Measurements from ENCODE around the gene PINLYP.
A peak's percentile ranks its signal among the peaks of the same experiment; 100 is the strongest.

Gene PINLYP

GRCh38 chr19:43551399-43552197 lies 24.0 kb upstream of the PINLYP start:
- no peak for DNase-seq

GRCh38 chr19:43552198-43552450 lies 23.5 kb upstream of the PINLYP start:
- no peak for DNase-seq

DNA sequence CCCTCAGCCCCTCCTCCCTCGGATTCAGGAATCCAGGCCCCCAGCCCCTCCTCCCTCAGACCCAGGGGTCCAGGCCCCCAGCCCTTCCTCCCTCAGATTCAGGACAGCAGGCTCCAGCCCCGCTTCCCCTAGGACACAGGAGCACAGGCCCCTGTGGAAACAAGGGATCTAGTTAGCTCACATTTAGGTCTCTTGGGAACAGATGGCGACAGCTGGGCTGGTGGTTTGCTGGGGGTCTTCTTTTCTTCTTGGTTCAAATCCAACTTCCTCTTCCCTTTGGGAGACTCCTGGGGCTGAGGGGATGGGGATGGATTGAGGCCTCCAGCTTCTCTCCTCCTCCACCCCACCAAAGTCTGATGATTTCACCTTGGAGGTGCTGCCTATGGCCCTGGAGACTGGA lies 23.0 kb upstream of the PINLYP start:
- no peak for DNase-seq

GRCh38 chr19:43553656-43554055 lies 21.9 kb upstream of the PINLYP start:
- DNase-seq = no peak

- DNase-seq = no peak
Observed at GRCh38 chr19:43554317-43554895, 21.2 kb upstream of the PINLYP start.

GRCh38 chr19:43555185-43555770 lies 20.3 kb upstream of the PINLYP start:
- peak; percentile 86 for DNase-seq

GRCh38 chr19:43560687-43561086 lies 14.9 kb upstream of the PINLYP start:
- DNase-seq = no peak

GRCh38 chr19:43561139-43561970 lies 14.2 kb upstream of the PINLYP start:
- DNase-seq = no peak

- no peak for DNase-seq
Observed at GRCh38 chr19:43562226-43562697, 13.3 kb upstream of the PINLYP start.

DNA sequence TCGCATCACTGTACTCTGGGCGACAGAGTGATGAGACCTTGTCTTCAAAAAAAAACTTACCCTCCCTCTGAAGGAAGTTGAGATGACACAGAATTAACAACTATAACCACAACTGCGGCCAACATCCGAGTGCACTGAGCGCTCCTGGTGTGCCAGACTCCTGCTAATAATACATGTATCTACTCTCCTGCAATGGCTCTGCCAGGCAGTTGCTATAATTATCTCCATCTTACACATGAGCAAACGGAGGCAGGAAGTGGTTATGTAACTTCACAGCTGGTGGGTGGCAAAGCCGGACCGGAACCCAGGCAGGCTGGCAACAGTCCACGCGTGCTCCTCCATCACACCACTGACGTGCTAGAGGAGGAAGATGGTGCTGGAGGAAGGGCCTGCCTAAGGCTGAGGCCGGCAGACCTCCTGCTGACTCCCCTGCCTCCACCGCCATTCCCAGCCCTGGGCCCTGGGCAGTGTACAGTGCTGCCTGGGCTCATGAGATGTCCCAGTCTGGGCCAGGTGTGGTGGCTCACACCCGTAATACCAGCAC lies 12.8 kb upstream of the PINLYP start:
- peak; percentile 75 for DNase-seq

- DNase-seq = no peak
Observed at GRCh38 chr19:43563816-43564457, 11.7 kb upstream of the PINLYP start.

DNA sequence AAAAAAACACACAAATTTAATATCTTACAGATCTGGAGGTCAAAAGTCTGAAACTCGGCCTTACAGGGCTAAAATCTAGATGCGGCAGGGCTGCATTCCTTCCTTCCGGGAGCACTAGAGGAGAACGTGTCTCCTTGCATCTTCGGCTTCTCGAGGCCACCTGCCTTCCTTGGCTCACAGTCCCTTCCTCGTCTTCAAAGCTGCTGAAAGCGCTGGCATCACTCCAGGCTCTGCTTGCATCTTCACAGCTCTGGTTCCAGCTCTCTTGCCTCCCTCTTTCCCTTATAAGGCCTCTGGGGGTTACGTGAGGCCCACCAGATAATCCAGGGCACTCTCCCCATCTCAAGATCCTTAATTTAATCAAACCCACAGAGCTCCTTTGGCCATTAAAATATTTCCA lies 10.8 kb upstream of the PINLYP start:
- DNase-seq = no peak

DNA sequence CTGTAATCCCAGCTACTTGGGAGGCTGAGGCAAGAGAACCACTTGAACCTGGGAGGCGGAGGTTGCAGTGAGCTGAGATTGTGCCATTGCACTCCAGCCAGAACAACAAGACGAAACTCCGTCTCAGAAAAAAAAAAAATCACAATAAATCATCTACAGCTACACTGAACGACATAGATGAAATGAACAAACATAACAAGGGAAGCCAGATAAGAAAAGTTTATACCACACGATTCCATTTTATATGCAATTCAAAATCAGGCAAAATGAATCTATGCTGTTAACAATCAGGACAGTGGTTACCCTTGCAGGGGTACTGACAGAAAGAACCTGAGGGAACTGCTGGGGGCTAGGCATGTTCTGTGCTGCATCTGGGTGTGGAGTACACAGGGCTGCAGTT lies 5.9 kb upstream of the PINLYP start:
- DNase-seq = no peak

GRCh38 chr19:43570174-43570791 lies 5.3 kb upstream of the PINLYP start:
- no peak for DNase-seq

GRCh38 chr19:43572171-43572588 lies 3.4 kb upstream of the PINLYP start:
- no peak for DNase-seq

DNA sequence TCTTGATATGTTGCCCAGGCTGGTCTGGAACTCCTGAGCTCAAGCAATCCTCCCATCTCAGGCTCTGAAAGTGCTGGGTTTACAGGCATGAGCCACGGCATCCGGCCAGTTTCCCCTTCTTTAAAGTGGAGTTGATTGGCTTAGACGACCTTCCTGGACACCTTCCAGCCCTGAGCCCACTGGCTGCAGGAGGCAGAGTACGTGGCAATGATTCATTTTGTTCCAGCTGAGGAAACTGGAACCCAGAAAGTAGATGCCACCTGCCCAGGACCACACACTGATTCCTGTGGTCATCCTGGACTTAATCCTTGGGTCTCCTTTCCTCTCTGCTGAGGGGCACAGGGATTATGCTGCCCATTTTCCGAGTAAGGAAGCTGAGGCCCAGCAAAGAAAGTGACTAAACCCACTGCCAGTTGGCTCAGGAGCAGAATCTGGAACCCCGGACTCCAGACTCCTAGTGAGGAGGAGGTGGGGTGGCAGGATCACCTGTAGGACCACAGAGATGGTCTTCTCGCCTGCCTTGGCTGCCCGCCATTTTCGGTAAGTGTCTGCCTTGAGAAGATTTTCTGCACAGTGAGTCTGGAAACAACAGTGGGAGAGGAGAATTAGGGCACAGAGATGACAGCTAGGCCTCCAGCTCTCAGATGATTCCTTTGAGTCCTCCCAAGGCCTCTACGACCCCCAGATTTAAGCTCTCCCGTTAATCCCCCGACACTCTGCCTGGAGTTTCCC lies 1.0 kb upstream of the PINLYP start:
- DNase-seq = no peak

GRCh38 chr19:43575955-43576878 lies 616 bp downstream of the PINLYP start:
- no peak for DNase-seq

DNA sequence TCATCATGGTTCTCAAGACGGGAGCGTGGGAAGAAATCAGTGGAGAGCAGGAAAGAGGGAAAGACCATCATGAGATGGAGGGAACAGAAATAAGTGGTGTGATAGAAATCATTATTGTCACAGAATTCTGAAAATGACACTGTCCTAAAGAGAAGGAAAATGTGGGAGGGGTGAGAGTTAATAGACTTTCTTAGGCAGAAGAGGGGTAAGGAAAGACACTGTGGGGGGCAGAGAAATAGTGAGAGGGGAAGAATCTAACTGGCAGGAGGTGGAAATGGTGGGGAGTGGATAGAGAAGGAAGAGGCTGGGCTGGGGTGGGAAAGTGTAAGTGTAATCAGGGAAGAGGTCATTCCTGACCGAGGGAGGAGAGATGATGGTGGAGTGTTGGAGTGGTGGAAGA lies 3.2 kb downstream of the PINLYP start:
- DNase-seq = no peak

DNA sequence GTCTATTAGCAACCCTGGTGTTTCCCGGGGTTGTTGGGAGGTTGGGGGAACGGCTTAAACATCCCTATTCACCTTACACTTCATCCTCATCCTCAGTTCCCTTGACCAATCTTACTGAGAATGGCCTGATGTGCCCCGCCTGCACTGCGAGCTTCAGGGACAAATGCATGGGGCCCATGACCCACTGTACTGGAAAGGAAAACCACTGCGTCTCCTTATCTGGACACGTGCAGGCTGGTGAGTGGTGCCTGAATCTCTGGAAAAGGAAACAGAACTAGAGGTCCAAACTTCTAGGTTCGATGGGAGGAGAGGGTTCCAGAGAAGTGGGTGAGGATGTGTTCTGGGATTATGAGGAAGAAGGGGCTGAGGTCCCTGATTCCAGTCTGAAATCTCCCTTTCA lies 5.9 kb downstream of the PINLYP start:
- DNase-seq = no peak

- DNase-seq = no peak
Observed at GRCh38 chr19:43582495-43582894, 6.9 kb downstream of the PINLYP start.

All from activated CD8-positive, alpha-beta memory T cell treated with anti-CD3 and anti-CD28 coated beads, Interleukin-2, amount 50 U/mL, for 48 hours (primary cell).